Mesenteric fat pad (tissue), 1 donor: ENCODE results near the gene HOMER2. TPM values are rescaled to one million over a fixed set of nuclear protein-coding genes. Genes with fewer than 3 reads are reported as not detected.

ENCODE experiments used
- DNase-seq: peaks from one replicate; pipeline ENCODE4 v3.0.0-alpha.2; 2020; ENCODE audit warnings: low spot score
- total RNA-seq: library from RNA; stranded (reverse); fragmentation: NEBNext Ultra II Directional; extraction: Animal tissue kit (Norgen Biotek cat#: 25700); gene quantifications from one replicate; pipeline ENCODE4 v1.2.1, GENCODE V29; 2021
- donor health status: DM: yes; HTN: yes; CAD: no.

HOMER2 gene
- total RNA-seq, 1 donor from 2014 or later, result 2.9 TPM

DNA sequence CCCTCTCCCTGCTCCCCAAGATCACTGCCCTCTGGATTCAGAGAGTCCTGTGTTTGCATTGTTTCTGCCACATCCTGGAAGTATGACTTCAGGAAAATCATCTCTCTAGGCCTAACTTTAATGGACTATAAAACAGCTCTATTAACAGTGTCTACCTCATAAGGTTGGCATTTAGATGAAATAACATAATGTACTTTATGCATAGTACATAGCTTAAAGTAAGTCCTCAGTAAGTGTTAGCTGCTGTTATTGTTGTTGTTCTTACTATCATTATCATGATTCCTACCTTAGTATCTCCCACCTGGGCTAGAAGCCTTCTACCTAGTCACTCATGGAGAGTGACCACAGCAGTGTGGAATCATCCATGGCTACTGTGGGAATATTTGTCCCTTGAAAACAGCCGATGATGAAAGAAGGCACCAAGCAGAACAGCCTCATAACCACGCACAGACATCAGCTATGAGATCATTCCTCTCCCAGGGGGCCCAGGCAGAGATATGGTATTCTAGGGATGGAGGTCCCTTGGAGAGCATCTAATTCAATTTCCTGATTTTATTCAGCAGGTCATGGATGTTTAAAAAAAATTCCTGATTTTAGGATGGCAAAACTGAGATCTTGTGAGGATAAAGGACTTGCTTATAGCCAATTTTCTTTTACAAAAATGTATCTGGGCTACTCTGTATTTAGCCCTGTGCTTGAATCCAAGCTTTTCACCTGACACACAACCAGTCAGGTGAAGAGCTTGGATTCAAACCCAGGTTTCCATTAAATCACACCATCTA is 148.5 kb downstream of the HOMER2 start:
- DNase-seq, result no peak

DNA sequence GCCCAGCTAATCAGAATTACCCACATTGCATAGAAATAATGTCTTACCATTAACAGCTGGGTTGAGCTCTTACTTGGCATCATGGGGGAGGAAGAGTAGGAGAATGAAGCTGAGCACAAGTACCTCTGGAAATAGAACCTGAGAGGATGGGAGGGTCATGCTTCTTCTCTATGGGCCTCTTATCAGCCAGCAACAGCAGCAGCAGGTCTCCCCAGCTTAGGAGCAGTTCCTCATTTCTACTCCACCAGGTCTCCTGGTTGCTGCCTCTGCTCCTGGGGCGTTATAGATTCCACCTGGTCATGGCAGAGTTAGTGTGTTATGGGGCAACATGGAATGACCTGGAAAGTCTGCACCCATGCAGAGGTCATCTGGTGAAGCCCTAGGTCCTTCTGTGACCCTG is 150.0 kb downstream of the HOMER2 start:
- DNase-seq, result no peak

DNA sequence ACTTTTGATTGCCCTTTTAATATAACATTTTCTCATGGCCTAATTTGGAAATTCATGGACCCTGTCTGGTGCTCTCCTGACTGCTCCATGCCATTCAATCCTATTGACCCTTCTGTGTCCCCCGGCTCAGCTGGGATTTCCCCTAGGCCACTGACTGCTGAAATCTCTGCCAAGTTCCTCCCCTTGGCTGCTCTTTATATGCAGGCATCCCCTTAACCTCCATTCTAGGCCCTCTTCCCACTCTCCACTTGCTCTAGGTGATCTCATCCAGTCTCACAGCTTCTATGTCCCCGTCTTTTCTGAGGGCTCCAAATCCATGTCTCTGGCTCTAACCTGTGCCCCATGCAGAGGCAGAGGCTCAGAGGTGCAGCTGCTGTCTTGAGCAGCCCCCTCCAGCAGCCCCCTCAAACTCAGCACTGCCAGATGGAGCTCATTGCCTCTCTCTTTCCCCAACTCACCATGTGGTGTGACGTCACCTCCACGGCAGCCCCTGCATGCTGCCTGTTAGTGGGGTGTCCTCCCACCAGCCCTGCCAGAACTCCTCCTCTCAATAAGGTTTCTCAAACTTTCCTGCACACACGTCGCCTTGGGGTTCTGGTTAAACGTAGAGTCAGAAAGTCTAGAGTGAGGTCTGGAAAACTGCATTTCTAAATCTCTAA is 153.2 kb downstream of the HOMER2 start:
- DNase-seq, result no peak

Other genes starting within 250 kb of the HOMER2 start
- 0.84 TPM for gene AP3B2, start 242.8 kb downstream of the HOMER2 start, total RNA-seq
- gene FSD2, start 146.7 kb downstream of the HOMER2 start, total RNA-seq, result not detected
- 7.8 TPM for gene WHAMM, start 143.1 kb downstream of the HOMER2 start, total RNA-seq
- gene RAMAC, start 33.5 kb upstream of the HOMER2 start, total RNA-seq, result 14.1 TPM
- gene C15orf40, start 58.9 kb upstream of the HOMER2 start, total RNA-seq, result 21.5 TPM
- 49.0 TPM for gene BTBD1, start 114.5 kb upstream of the HOMER2 start, total RNA-seq
- gene TM6SF1, start 154.9 kb upstream of the HOMER2 start, total RNA-seq, result 12.4 TPM